Loucy (cell line): ENCODE data around the gene OR1I1.

ENCODE experiments used
- H2AFZ ChIP-seq: fragments of 200-600 bp; sonication (generic); 2 replicates; pipeline ENCODE4 v1.6.0; 2016; ENCODE audit warnings: antibody characterized with exemption, mild to moderate bottlenecking, low read length, moderate library complexity
- H3F3A ChIP-seq: fragments of 200-600 bp; 2 replicates; pipeline ENCODE4 v1.6.0; 2016; ENCODE audit warnings: antibody characterized with exemption, low read depth, mild to moderate bottlenecking
- H3K27me3 ChIP-seq: fragments of 200-600 bp; sonication (generic); 2 replicates; pipeline ENCODE4 v1.6.1; 2014; ENCODE audit warnings: low read length, mild to moderate bottlenecking; ENCODE audit not compliant: insufficient read depth, poor library complexity, severe bottlenecking
- H3K36me3 ChIP-seq: fragments of 200-600 bp; sonication (generic); 2 replicates; pipeline ENCODE4 v1.6.1; 2016; ENCODE audit warnings: low read length; ENCODE audit not compliant: insufficient read depth
- H3K4me1 ChIP-seq: fragments of 200-600 bp; sonication (generic); 2 replicates; pipeline ENCODE4 v1.5.1; 2014; ENCODE audit warnings: low read length, mild to moderate bottlenecking; ENCODE audit not compliant: insufficient read depth, poor library complexity, severe bottlenecking
- H3K4me2 ChIP-seq: fragments of 200-600 bp; sonication (generic); 2 replicates; pipeline ENCODE4 v1.6.0; 2014; ENCODE audit warnings: antibody characterized with exemption, low read length, low read depth, mild to moderate bottlenecking; ENCODE audit not compliant: poor library complexity, severe bottlenecking
- H3K4me3 ChIP-seq: fragments of 200-600 bp; sonication (generic); 2 replicates; pipeline ENCODE4 v1.5.1; 2014; ENCODE audit warnings: low read length, mild to moderate bottlenecking, mixed read lengths; ENCODE audit not compliant: poor library complexity, severe bottlenecking
- H3K79me2 ChIP-seq: fragments of 200-600 bp; sonication (generic); 2 replicates; pipeline ENCODE4 v1.6.1; 2014; ENCODE audit warnings: low read length; ENCODE audit not compliant: insufficient read depth
- H3K9ac ChIP-seq: fragments of 200-600 bp; sonication (generic); 2 replicates; pipeline ENCODE4 v1.6.0; 2014; ENCODE audit warnings: mild to moderate bottlenecking, low read depth, low read length, moderate library complexity; ENCODE audit not compliant: poor library complexity, severe bottlenecking
- H3K9me2 ChIP-seq: fragments of 200-600 bp; sonication (generic); replicated peaks from 2 replicates; pipeline ENCODE4 v1.6.1; 2016; ENCODE audit warnings: low read depth, low read length, mixed read lengths
- H3K9me3 ChIP-seq: fragments of 200-600 bp; sonication (generic); 2 replicates; pipeline ENCODE4 v1.6.1; 2014; ENCODE audit warnings: mild to moderate bottlenecking, antibody characterized with exemption, low read length, low read depth; ENCODE audit not compliant: insufficient read depth
- H4K20me1 ChIP-seq: fragments of 200-600 bp; sonication (generic); 2 replicates; pipeline ENCODE4 v1.6.0; 2014; ENCODE audit warnings: antibody characterized with exemption, low read length, mild to moderate bottlenecking; ENCODE audit not compliant: insufficient read depth, poor library complexity, severe bottlenecking
- EZH2phosphoT487 ChIP-seq: fragments of 200-600 bp; IDR thresholded peaks from 2 replicates; pipeline ENCODE4 v1.6.1; 2018; ENCODE audit warnings: antibody characterized with exemption, mild to moderate bottlenecking, moderate library complexity, borderline replicate concordance
- TF ChIP-seq, protein P1 (sequence below): fragments of 200-600 bp; sonication (generic); conservative IDR thresholded peaks from 2 replicates; pipeline ENCODE4 v1.5.1; 2014; ENCODE audit warnings: mild to moderate bottlenecking, antibody characterized with exemption, low read length

Gene OR1I1, protein sequence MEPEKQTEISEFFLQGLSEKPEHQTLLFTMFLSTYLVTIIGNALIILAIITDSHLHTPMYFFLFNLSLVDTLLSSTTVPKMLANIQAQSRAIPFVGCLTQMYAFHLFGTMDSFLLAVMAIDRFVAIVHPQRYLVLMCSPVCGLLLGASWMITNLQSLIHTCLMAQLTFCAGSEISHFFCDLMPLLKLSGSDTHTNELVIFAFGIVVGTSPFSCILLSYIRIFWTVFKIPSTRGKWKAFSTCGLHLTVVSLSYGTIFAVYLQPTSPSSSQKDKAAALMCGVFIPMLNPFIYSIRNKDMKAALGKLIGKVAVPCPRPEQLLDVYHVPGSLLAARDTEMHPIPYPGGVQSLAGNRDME

DNA sequence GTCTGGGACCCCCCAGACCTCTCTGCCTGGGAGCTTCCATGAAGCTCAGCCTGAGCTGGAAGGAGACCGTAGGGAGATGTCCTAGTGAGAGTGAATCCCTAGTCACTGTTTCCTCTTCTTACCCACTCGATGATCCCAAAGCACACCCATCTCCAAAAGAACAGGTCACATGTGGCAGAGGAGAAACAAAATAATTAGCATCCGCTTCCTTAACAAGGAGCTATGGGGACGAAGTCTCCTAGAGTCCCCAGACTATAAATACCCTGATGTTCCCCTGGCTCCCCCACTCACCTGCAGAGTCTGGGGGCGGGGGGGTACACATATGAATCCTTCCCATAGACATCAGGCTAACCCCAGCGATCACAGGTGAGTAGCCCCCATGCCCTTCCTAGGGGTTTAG, at the start of gene OR1I1:
Gene OR1I1 (plus strand): TSS at position 301 of the 400 bp plus-strand sequence. CDS start 4,855 bp downstream, outside the sequence.
- no peak for TF ChIP-seq EZH2phosphoT487
- TF ChIP-seq, protein P1, sequence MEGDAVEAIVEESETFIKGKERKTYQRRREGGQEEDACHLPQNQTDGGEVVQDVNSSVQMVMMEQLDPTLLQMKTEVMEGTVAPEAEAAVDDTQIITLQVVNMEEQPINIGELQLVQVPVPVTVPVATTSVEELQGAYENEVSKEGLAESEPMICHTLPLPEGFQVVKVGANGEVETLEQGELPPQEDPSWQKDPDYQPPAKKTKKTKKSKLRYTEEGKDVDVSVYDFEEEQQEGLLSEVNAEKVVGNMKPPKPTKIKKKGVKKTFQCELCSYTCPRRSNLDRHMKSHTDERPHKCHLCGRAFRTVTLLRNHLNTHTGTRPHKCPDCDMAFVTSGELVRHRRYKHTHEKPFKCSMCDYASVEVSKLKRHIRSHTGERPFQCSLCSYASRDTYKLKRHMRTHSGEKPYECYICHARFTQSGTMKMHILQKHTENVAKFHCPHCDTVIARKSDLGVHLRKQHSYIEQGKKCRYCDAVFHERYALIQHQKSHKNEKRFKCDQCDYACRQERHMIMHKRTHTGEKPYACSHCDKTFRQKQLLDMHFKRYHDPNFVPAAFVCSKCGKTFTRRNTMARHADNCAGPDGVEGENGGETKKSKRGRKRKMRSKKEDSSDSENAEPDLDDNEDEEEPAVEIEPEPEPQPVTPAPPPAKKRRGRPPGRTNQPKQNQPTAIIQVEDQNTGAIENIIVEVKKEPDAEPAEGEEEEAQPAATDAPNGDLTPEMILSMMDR: no peak
- Histone ChIP-seq H3K4me2 (no peak within 1 kb of the TSS), H4K20me1 (no peaks in the 10 kb centered on the region), H3K9ac (no peak within 1 kb of the TSS), H3K9me3 (no peaks in the 10 kb centered on the region), H3K4me1 (no peaks in the 10 kb centered on the region), H3K27me3 (no peaks in the 10 kb centered on the region), H2AFZ (no peak within 1 kb of the TSS), H3F3A (no peaks in the 10 kb centered on the region), H3K9me2 (no peaks in the 10 kb centered on the region), H3K36me3 (no peaks in the 10 kb centered on the region), H3K4me3 (no peak within 1 kb of the TSS), H3K79me2 (no peaks in the 10 kb centered on the region)

DNA sequence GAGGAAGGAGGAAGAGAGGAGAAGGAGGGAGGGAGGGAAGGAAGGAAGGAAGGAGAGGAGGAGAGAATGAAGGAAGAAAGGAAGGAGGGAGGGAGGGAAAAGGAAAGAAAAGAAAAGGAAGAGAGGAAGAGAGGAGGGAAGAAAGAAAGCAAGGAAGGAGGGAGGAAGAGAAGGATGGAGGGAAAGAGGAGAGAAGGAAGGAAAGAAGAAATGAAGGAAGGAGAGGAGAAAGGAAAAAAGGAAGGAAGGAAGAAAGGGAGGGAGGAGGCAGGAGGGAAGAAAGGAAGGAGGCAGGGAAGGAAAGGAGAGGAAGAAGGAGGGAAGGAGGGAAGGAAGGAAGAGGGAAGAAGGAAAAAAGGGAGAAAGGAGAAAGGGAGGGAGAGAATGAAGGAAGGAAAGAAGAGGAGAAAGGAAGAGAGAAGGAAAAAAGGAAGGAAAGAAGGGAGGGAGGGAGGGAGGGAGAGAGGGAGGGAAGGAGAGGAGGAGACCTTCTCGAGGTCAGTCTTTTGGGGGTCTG, 46.2 kb upstream of the OR1I1 start:
- no peaks in the 10 kb centered on the region for H3K9me2 ChIP-seq
- H3K4me3 ChIP-seq: no peak overlapping the region
- H3K4me1 ChIP-seq: no peaks in the 10 kb centered on the region
- no peak overlapping the region for H3K4me2 ChIP-seq
- no peaks in the 10 kb centered on the region for H3F3A ChIP-seq
- no peaks in the 10 kb centered on the region for H3K27me3 ChIP-seq
- no peaks in the 10 kb centered on the region for H3K79me2 ChIP-seq
- TF ChIP-seq EZH2phosphoT487: no peak
- TF ChIP-seq, protein P1: no peak
- no peak overlapping the region for H3K9ac ChIP-seq
- H4K20me1 ChIP-seq: no peaks in the 10 kb centered on the region
- H2AFZ ChIP-seq: no peak overlapping the region
- no peaks in the 10 kb centered on the region for H3K9me3 ChIP-seq
- H3K36me3 ChIP-seq: no peaks in the 10 kb centered on the region

DNA sequence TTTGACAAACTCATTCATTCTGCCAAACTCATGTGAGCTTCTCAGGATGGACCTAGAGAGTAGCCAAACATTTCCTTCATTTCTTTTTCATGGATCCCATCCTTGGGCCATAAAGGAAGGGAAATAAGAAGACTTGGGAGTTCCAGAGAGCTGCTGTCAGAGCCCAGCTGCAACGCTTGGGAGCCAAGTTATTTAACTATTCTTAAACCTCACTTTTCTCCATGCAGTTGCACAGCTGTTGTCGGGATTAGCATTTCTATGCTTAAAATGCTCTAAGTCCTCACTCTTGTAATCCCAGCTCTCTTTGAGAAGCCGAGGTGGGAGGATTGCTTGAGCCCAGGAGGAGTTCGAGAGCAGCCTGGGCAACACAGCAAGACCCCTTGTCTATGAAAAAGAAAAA, 44.4 kb upstream of the OR1I1 start:
- Histone ChIP-seq H3K9me3 (no peaks in the 10 kb centered on the region), H2AFZ (no peak overlapping the region), H3F3A (no peaks in the 10 kb centered on the region), H3K4me1 (no peaks in the 10 kb centered on the region), H3K4me2 (no peak overlapping the region), H3K9me2 (no peaks in the 10 kb centered on the region), H3K79me2 (no peaks in the 10 kb centered on the region), H3K4me3 (no peak overlapping the region), H3K9ac (no peak overlapping the region), H4K20me1 (no peaks in the 10 kb centered on the region), H3K27me3 (no peaks in the 10 kb centered on the region), H3K36me3 (no peaks in the 10 kb centered on the region)
- TF ChIP-seq, protein P1: no peak
- no peak for TF ChIP-seq EZH2phosphoT487
